ENCODE data around the gene RALGPS1.

Gene RALGPS1

GRCh38 chr9:126907058-126907457 is 7.5 kb upstream of the RALGPS1 start:
- DNase-seq (ENCODE audit: low read depth) = no peak

- DNase-seq (ENCODE audit: low read depth) = no peak
Observed at GRCh38 chr9:126915281-126915816, 767 bp downstream of the RALGPS1 start.

- DNase-seq (ENCODE audit: low read depth) = no peak
Observed at GRCh38 chr9:126915846-126916543, 1.4 kb downstream of the RALGPS1 start.

DNA sequence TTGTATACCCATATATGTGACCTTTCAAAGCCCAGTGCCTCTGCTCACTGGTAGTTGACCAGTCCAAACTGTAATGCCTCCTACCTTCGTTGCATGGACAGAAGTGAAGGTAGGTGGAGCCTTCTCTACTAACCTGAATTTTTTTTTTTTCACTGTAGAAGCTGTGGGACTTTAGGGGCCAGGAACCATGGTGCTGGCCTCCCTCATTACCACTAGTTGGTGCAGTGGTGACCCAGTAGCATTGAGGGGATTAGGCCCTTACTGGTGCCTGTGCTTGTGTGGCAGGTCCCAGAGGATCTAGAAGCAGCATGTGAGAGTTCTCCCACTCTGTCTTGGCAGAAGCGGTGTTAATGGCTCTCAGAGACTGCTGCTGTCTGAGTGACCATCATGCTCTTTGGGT is 2.3 kb downstream of the RALGPS1 start:
- DNase-seq (ENCODE audit: low read depth) = no peak

DNA sequence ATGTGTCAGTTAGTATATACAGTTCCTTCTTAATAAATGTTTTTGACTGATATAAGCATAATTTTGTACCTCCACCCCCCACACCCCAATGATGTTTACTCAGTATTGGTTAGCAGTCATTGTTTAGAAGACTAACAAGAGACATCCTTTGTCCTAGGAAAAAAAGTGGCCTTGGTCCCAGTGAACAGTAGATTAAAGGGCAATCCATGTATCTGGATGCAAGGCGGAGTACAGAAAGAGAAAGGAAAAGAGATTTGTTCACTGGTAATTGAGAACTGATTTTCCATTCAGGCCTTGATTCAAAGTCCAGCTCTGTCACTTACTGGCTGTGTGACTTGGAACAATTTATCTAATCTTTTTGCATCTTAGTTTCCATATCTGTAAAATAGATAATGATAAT is 4.6 kb downstream of the RALGPS1 start:
- DNase-seq (ENCODE audit: low read depth) = no peak

DNA sequence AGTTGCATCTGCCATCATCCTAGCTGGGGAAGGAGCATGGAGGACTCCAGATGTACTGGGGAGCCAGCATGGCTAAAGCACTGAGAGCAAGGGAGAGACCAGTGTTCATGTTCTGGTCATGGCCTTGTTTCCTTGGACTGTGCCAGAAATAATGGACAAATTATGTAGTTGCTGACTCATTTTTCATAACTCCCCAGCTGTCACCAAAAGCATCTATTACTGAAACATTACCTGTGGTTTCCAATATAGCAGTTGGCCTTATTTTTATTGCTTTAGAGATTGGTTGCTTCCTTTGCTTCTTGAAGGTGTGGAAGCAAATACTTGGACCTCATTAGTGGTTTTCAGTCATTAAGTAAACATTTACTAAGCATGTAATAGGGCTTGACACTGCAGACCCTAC is 11.3 kb downstream of the RALGPS1 start:
- no peak for DNase-seq (ENCODE audit: low read depth)

DNA sequence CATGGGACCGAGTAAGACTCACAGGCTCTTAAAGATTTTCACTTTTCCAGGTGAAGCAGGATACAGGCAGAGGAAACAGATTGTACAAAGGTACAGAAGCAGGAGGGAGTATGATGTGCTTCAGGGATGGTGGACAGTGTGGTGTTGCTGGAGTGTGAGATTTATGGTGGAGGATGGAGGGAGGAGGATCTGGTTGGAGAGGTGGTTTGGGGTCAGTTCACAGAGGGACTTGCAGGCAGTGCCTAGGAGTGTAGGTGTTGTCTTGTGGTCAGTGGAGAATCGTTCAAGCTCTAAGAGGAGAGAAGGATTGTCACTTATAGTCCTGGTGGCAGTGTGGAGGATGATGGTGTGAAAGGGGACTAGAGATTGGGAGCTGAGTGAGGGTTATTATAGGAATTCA is 11.8 kb downstream of the RALGPS1 start:
- DNase-seq (ENCODE audit: low read depth) = no peak

DNA sequence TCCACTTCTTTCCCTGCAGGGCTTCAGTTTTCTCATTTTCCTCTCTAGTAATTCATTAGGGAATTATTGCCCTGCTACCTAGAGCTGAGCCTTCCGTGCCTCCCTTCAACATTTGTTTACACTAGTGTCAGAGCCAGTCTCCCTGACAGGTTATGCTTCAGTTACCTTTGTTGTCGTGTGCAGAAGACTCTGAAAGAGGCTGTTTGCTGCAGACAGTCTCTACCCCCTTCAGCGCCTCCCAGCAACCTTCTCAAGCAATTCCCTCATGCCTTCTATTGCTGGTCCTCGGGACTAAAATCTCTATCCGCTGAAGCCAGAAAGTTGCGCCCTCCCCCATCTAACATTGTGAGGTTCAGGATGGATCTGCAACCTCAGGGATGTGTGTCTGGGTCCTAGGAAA is 12.8 kb downstream of the RALGPS1 start:
- no peak for DNase-seq (ENCODE audit: low read depth)

GRCh38 chr9:126932871-126933321 is 18.3 kb downstream of the RALGPS1 start:
- DNase-seq (ENCODE audit: low read depth) = no peak

DNA sequence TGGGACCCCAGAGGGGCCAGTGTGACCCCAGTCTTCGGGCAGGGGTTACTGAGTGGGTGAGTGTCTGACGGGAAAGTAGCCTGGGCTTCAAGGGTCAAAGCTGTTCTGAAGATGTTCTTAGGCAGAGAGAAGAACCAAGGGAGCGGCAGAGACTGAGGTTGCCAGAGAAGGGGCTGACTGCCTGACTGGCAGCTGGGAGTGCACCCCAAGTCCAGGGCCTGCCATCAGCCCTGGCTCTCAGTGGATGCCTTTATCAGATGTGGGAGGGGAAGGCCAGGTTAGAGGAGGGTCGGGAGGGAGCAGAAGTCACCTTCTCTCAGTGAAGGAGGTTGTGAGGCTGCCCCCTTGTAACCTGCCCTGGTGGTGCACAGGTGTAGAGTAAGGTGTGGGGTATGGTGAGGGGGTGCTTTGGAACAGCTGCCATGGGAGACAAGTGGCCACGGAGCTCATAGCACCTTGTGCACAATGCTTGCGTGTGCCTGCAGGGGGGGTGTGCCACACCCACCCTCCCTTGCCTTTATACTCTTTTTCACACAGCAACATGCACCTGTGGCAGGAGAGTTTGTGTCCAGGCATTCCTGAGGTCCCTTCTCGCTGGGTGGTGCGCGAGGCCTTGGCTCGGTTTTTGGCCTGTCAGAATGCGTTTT is 18.9 kb downstream of the RALGPS1 start:
- no peak for DNase-seq (ENCODE audit: low read depth)

GRCh38 chr9:126934441-126934840 is 19.9 kb downstream of the RALGPS1 start:
- DNase-seq (ENCODE audit: low read depth) = no peak

DNA sequence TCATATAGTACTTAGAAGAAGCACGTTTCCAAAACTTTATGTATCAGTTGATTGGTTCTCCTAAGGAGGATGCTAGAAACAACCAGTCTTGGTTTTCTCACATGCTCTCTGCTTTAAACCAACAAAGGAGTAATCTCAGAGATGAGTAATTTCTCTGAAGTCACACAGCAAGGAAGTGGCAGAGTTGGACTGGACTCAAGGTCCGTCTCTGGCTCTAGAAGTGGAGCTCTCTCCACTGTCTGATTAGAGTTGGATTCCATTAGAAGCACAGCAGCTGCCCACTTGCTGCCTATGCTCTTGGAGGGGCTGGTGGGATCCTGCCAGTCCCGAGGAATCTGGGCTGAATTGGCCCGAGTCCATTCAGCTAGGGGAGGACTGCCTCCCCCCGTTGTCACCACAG is 21.0 kb downstream of the RALGPS1 start:
- DNase-seq (ENCODE audit: low read depth) = peak; percentile 35

DNA sequence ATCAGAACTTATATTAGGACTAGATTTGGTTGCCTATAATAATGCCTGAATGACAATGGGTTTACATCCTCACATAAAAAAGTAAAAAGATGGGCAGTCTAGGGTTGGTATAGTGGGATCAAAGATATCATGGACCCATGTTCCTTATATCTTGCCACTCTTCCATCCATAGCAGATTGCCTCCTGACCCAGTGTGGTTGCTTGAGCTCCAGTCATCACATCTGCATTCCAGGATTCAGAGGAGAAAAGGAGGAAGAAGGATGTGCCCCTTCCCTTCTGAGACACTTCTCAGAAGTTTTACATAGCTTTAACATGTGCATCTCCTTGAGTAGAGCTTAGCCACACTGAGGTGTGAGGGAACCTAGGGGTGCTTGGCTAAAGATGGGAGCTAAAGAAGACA is 22.9 kb downstream of the RALGPS1 start:
- no peak for DNase-seq (ENCODE audit: low read depth)

DNA sequence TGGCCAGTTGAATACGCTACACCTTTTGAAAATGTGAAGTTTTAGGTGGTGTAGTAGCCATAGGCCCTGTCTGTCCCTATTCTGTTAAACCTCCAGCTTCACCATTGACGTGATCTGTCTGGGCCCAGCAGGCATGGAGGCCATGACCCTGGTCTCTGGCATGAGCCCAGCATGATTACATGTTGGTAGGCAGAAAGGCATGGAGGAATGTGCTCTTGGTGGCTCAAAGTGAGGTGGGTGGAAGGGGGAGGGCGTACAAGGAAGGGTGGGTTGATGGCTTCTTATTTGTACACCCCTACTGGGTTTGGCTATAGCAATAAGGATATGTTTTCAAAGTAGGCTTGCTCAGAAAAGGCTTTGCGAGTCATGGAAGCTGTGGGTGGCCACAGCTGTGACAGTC is 23.7 kb downstream of the RALGPS1 start:
- no peak for DNase-seq (ENCODE audit: low read depth)

GRCh38 chr9:126939821-126940221 is 25.2 kb downstream of the RALGPS1 start:
- no peak for DNase-seq (ENCODE audit: low read depth)

DNA sequence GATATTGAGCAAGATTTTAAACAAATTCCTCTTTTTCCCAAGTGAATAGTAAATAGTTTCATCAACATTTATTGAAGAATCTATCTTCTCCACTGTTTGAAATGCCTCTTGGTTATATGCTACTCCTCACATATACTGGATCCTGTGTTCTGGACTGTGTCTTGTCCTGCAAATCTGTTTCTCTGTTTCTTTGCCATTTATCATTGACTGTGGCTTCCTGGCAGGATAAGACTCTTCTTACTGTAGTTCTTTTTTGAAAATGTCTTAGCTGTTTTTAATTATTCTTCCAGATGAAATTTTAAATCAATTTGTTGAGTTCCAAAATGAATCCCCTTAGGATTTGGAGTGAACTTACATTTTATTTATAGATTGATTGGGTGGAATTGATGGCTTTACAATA is 27.8 kb downstream of the RALGPS1 start:
- no peak for DNase-seq (ENCODE audit: low read depth)

- no peak for DNase-seq (ENCODE audit: low read depth)
Observed at GRCh38 chr9:126945682-126946081, 31.1 kb downstream of the RALGPS1 start.

DNA sequence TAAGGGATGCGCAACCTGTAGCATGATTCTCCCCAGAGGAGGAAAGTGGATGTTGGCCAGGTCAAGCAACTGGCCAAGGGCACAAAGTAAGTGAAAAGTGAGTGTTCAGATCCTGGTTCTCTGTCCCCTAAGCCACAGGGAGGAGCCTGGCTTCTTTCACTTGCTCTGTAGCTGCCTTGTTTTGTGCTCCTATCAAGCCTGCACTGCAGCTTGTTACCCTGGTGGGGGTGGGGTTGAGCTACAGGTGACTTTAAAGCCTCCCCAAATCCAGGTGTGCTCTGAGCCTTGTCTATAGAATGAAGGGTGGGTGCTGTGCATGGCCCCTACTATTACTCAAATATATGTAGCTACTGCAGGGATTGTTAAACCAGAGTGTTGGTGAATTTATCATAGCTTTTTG is 32.9 kb downstream of the RALGPS1 start:
- no peak for DNase-seq (ENCODE audit: low read depth)

DNA sequence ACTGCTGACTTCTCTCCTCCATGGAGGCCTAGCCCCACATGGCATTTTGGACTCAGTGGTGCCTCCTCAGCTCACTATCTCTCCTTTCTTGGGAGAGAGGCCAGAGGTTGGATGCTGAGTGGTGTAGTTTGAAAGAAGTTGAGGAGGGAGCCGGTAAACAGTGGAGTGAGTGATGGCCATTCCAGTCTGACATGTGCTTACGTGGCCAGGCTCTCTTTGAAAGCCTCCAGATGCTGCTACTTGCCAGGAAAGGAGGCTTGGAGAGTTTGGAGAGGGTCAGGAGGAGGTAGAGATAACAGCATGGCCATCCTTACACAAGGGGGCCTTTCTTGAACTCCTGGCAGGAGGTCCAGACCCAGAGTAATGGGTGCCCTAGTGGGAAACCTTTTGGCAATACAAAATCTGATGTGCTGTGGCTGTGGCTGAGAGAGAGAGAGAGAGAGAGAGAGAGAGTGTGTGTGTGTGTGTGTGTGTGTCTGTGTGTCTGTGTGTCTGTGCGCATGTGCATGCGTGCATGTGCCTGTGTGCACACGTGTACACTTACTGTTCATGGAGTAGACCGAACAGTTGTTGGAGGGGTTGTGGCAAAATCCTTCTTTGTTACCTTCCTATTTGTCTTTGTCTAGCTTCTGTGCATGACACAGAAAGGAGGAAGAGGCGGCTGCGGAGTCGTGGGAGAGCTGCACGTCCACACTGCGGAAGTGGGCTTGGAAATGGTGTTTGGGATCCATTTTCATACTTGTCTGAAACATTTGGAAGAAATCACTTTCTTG is 37.8 kb downstream of the RALGPS1 start:
- no peak for DNase-seq (ENCODE audit: low read depth)

DNA sequence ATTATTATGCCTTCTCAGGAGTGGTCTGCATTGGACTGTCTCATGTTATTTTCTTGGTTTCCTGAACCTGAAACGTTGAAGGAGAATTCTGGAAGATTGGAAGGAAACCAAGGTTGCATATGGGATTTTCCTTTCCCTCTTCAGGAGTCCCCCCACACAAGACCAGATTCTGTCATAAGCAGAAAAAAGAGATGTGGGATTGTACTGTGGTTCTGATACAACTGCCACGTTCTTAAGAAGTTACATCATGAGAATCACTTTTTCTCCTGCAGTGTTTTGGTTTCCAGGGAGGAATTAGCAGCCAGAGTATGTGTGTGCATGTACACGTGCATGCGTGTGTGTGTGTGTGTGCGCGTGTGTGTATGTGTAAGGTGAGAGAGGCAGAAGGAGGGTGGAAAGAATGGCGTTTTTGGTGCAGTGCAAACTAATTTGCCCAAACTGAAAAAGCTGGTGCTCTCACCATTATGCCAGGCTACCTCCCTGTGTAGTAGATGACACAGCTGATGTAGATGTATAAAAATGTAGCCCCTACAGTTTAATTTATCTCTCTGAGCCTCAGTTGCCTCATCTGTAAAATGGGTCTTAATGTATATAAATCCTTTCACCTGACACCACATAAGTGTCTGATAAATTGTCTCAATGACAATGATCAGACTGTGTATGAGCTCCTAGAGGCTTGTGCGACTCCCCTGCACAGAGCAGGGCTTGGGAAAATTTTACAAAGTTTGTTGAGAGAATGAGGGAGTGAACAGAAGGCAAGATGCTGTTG is 38.6 kb downstream of the RALGPS1 start:
- DNase-seq (ENCODE audit: low read depth) = peak; percentile 37

- no peak for DNase-seq (ENCODE audit: low read depth)
Observed at GRCh38 chr9:126955811-126956210, 41.2 kb downstream of the RALGPS1 start.

All from iris pigment epithelial cell (primary cell).